Neutrophil (primary cell): ENCODE results near the gene IL18R1.

ENCODE experiments used
- H3K27ac ChIP-seq: fragments of 200-600 bp; sonication (generic); 2 replicates; pipeline ENCODE4 v1.5.1; 2016; ENCODE audit warnings: mild to moderate bottlenecking, moderate library complexity
- H3K27me3 ChIP-seq: fragments of 200-600 bp; sonication (generic); 2 replicates; pipeline ENCODE4 v1.6.0; 2016; ENCODE audit warnings: mild to moderate bottlenecking
- H3K36me3 ChIP-seq: fragments of 200-600 bp; sonication (generic); 2 replicates; pipeline ENCODE4 v1.5.1; 2017
- H3K4me1 ChIP-seq, 2 experiments: fragments of 200-600 bp in 1 of 2; sonication (generic) in 1 of 2; 1 replicate in 1 of 2; 2 replicates in 1 of 2; pipeline versions ENCODE4 v1.5.1 to v1.6.1; 2013 to 2016; ENCODE audit warnings: low read depth in 1 of 2, low read length in 1 of 2, mild to moderate bottlenecking in 1 of 2, moderate library complexity in 1 of 2; ENCODE audit not compliant: control insufficient read depth in 1 of 2, insufficient read depth in 1 of 2
- H3K4me3 ChIP-seq, 2 experiments: fragments of 200-600 bp in 1 of 2; sonication (generic) in 1 of 2; 1 replicate in 1 of 2; 2 replicates in 1 of 2; pipeline ENCODE4 v1.5.1; 2013 to 2016; ENCODE audit warnings: low read depth in 1 of 2, low read length in 1 of 2, mild to moderate bottlenecking in 1 of 2, moderate library complexity in 1 of 2
- H3K9me3 ChIP-seq: fragments of 200-600 bp; sonication (generic); 2 replicates; pipeline ENCODE4 v1.5.1; 2016
- TF ChIP-seq, protein P1 (sequence below): fragments of 200-600 bp; sonication (generic); IDR thresholded peaks from 2 replicates; pipeline ENCODE4 v1.5.1; 2016; ENCODE audit warnings: antibody characterized with exemption

The IL18R1 gene

DNA sequence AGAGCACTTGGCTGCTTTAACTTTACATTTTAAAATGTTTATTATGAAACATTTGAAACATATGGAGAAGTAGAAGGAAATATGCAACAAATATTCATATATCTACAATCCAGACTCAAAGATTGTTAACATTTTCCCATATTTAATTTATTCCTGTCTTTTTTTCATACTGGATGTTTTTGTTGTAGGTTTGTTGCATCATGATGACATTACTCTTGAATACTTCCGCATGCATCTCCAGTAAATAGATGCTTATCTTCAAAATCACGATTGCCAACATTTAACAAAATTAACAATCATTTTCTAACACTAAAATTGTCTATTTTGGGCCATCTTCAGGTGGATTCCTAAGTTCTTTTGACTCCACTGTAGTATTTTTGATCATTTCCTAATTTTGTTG, 46.3 kb downstream of the IL18R1 start:
- Histone ChIP-seq H3K4me3 (no peak overlapping the region), H3K9me3 (no peaks in the 10 kb centered on the region), H3K4me1 (peaks cover 6 to 7% of the 10 kb centered on the region in 2 experiments), H3K36me3 (no peaks in the 10 kb centered on the region), H3K27me3 (no peaks in the 10 kb centered on the region), H3K27ac (peak overlapping the region; percentile 0)
- TF ChIP-seq, protein P1, sequence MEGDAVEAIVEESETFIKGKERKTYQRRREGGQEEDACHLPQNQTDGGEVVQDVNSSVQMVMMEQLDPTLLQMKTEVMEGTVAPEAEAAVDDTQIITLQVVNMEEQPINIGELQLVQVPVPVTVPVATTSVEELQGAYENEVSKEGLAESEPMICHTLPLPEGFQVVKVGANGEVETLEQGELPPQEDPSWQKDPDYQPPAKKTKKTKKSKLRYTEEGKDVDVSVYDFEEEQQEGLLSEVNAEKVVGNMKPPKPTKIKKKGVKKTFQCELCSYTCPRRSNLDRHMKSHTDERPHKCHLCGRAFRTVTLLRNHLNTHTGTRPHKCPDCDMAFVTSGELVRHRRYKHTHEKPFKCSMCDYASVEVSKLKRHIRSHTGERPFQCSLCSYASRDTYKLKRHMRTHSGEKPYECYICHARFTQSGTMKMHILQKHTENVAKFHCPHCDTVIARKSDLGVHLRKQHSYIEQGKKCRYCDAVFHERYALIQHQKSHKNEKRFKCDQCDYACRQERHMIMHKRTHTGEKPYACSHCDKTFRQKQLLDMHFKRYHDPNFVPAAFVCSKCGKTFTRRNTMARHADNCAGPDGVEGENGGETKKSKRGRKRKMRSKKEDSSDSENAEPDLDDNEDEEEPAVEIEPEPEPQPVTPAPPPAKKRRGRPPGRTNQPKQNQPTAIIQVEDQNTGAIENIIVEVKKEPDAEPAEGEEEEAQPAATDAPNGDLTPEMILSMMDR = no peak

DNA sequence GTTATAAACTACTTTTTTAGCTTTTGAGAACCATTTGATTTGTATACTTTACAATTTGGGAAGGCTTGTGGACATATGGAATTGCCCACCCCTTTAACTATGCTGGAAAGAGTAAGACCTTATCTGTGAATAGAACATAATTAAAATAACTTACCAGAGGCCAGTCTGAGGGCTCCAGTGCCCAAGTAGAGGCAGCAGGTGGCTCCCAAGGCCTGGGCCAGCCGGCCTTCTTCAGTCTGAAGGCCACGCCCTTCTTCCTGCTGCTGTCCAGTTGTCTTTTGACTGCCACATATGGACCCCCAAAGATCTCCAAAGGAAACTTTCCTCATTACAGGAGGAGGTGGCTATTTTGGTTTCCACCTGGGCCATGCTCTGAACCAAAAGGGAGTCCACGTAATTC, 55.4 kb downstream of the IL18R1 start:
- Histone ChIP-seq H3K27ac (no peak overlapping the region), H3K4me1 (peaks cover 8 to 13% of the 10 kb centered on the region in 2 experiments), H3K9me3 (no peaks in the 10 kb centered on the region), H3K4me3 (no peak overlapping the region), H3K36me3 (no peaks in the 10 kb centered on the region), H3K27me3 (no peaks in the 10 kb centered on the region)
- TF ChIP-seq, protein P1 = no peak

DNA sequence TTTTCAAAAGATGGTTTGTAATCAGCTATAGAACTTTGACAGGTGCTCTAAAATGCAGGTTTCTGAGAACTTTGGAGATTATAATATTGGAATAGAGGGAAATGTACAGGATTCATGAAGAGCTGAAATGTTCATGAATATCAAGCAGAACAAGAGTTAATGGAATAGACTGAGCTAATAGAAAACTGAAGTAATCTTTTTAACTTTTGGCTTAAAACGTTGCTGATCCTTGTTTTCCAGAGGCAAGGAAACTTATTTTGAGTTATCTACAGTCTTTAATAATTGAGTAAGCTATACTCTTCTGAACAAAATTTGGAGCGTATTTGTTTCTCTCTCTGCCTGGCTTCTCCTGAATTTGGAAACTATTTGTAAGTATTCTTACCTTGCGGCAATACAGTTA, 56.6 kb downstream of the IL18R1 start:
- Histone ChIP-seq H3K4me3 (no peak overlapping the region), H3K4me1 (peaks cover 20 to 26% of the 10 kb centered on the region in 2 experiments), H3K27ac (no peak overlapping the region), H3K27me3 (no peaks in the 10 kb centered on the region), H3K9me3 (no peaks in the 10 kb centered on the region), H3K36me3 (no peaks in the 10 kb centered on the region)
- TF ChIP-seq, protein P1 = no peak

DNA sequence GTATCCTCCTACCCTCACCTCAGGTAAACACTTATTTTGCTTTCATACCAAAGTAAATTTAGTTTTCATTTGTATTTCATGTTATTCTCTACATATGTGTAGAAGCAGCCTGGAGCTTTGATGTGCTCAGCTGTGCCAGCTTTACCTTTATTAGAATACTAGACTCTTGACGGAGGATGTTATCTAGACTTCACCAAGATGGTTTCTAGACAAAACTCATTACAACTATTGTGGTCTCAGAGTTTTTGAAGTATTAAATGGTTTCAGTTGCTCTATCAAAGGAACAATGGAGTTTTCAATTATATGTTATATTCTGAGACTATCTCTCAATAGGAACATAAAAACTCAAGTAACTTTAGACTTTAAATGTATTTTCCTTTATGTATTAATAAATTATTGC, 62.4 kb downstream of the IL18R1 start:
- TF ChIP-seq, protein P1 = no peak
- Histone ChIP-seq H3K27ac (peak overlapping the region; percentile 86), H3K4me3 (peak overlapping the region; percentile 25 to 50), H3K27me3 (no peaks in the 10 kb centered on the region), H3K4me1 (peaks cover 78 to 83% of the 10 kb centered on the region in 2 experiments), H3K36me3 (no peaks in the 10 kb centered on the region), H3K9me3 (no peaks in the 10 kb centered on the region)

DNA sequence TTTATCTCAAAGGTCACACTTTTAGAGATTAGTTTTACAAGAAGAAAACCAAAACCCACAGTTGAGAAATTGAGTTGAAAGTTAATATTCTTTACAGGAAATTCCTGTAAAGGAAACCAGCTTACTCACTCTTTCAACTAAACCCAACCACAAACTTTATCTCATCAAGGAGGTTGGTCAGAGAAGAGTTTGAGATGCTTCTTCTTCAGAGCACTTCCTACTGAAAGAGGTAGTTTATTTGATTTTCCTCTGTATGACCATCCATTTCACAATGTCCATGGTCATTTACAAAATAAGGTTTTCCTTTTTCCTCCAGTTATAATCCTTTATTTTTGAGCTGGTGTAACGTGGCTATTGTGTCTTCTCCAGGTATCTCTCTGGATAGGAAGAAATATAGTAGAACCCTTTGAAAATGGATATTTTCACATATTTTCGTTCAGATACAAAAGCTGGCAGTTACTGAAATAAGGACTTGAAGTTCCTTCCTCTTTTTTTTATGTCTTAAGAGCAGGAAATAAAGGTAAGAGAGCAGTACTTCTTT, 62.9 kb downstream of the IL18R1 start:
- Histone ChIP-seq H3K27me3 (no peaks in the 10 kb centered on the region), H3K36me3 (no peaks in the 10 kb centered on the region), H3K9me3 (no peaks in the 10 kb centered on the region), H3K4me1 (peaks cover 83 to 87% of the 10 kb centered on the region in 2 experiments), H3K27ac (peak overlapping the region; percentile 86), H3K4me3 (peak overlapping the region; percentile 50 to 57)
- TF ChIP-seq, protein P1 = no peak

DNA sequence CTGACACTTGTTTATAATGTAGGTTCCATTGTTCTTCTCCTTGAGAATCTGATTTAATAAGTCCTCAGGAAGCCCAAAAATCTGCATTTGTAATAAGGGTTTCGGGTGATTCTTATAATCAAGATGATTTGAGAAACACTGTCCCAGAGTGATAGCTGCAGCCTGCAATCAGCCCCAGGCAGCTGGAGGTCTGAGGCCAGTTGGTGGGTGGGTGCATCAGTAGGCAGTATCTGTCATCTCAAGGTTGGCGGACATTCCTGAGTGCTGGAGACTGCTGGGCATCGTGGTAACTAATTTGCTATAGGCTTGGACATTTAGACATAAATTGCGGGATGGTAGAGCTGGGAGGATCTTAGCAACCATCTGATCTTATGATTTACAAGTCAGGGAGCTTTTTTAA, 64.7 kb downstream of the IL18R1 start:
- Histone ChIP-seq H3K36me3 (no peaks in the 10 kb centered on the region), H3K27me3 (no peaks in the 10 kb centered on the region), H3K27ac (peak overlapping the region; percentile 86), H3K4me3 (peak overlapping the region; percentile 50 to 57), H3K9me3 (no peaks in the 10 kb centered on the region), H3K4me1 (peaks cover 99 to 100% of the 10 kb centered on the region in 2 experiments)
- TF ChIP-seq, protein P1 = no peak
